ENCODE results near the gene TAGLN. TPM values are rescaled to one million over a fixed set of nuclear protein-coding genes. Genes with fewer than 3 reads are reported as not detected.

Gene TAGLN
- total RNA-seq, 1 experiment from 2014 or later = 11.0 TPM

DNA sequence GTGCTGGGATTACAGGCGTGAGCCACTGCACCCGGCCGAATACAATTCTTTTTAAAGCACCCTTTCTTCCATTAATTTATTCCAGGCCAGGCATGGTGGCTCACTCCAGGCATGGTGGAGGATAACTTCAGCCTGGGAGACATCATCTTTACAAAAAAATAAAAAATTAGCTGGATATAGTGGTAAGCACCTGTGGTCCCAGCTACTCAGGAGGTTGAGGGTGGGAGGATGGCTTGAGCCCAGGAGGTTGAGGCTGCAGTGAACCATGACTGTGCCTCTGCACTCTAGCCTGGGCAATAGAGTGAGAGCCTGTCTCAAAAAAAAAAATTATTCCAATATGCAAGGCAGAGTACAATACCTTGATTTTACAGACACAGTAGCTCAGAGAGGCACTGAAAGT is 11.4 kb downstream of the TAGLN start:
- BruUV-seq (replicated peaks) = no TSS peak

DNA sequence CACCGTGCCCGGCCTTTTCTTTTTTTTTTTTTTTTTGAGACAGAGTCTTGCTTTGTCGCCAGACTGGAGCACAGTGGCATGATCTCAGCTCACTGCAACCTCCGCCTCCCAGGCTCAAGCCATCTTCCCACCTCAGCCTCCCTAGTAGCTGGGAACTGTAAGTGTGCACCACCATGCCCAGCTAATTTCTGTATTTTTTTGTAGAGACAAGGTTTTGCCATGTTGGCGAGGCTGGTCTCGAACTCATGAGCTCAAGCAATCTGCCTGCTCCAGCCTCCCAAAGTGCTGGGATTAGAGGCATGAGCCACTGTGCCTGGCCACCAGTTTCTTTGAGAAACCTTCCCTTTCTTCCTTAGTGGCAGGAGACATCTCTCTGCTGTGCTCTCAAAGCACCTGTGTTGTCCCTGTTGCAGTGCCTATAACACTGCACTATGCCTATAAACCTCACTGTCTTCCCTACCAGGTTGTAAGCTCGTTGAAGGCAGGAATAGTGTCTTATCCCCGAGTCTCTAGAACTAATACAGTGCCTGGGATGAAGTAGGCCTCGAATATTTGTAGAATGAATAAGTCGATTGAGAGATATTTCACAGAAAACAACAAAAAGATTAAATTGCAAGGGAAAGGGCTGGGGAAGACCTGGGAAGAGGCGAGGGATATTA is 13.7 kb downstream of the TAGLN start:
- ChIA-PET POLR2A (ENCODE audit: unreplicated experiment) (interaction anchor here (0.7 kb wide), 1 partner anchor 68 kb away, joined by 8 read pairs; no protein-coding TSS in a partner anchor), CTCF (no interaction called here)
- Histone ChIP-seq H4K20me1 (ENCODE audit: insufficient read depth) (no peaks in the 10 kb centered on the region), H3F3A (ENCODE audit: insufficient read depth, low read depth) (peaks cover 7% of the 10 kb centered on the region), H3K9me2 (ENCODE audit: insufficient read depth) (no peaks in the 10 kb centered on the region), H3K9me3 (ENCODE audit: insufficient read depth, low read depth) (no peaks in the 10 kb centered on the region), H3K79me2 (ENCODE audit: low read depth) (no peaks in the 10 kb centered on the region), H3K27me3 (ENCODE audit: insufficient read depth, low read depth) (no peaks in the 10 kb centered on the region), H3K27ac (no peak overlapping the region), H3K4me1 (replicated peaks; ENCODE audit: insufficient read depth) (no peaks in the 10 kb centered on the region), H2AFZ (no peak overlapping the region), H3K36me3 (ENCODE audit: low read depth) (no peaks in the 10 kb centered on the region), H3K4me3 (no peak overlapping the region), H3K4me2 (no peak overlapping the region)
- intact Hi-C loops (cut with micrococcal nuclease; ENCODE audit: unreplicated experiment) = no loop called here
- no TSS peak for BruUV-seq (replicated peaks)
- TF ChIP-seq, protein P1, sequence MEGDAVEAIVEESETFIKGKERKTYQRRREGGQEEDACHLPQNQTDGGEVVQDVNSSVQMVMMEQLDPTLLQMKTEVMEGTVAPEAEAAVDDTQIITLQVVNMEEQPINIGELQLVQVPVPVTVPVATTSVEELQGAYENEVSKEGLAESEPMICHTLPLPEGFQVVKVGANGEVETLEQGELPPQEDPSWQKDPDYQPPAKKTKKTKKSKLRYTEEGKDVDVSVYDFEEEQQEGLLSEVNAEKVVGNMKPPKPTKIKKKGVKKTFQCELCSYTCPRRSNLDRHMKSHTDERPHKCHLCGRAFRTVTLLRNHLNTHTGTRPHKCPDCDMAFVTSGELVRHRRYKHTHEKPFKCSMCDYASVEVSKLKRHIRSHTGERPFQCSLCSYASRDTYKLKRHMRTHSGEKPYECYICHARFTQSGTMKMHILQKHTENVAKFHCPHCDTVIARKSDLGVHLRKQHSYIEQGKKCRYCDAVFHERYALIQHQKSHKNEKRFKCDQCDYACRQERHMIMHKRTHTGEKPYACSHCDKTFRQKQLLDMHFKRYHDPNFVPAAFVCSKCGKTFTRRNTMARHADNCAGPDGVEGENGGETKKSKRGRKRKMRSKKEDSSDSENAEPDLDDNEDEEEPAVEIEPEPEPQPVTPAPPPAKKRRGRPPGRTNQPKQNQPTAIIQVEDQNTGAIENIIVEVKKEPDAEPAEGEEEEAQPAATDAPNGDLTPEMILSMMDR (conservative IDR thresholded peaks at IDR 0.05) = no peak
- no peak for TF ChIP-seq EZH2 (IDR thresholded peaks at IDR 0.05; ENCODE audit: low read depth)
- DNase-seq = no peak

More for the DNA sequence above, 11.4 kb downstream of the TAGLN start:
- intact Hi-C loops (cut with micrococcal nuclease; ENCODE audit: unreplicated experiment) = no loop called here
- H3K79me2 ChIP-seq (ENCODE audit: low read depth) = no peaks in the 10 kb centered on the region
- H3F3A ChIP-seq (ENCODE audit: insufficient read depth, low read depth) = peaks cover 4% of the 10 kb centered on the region
- H3K27ac ChIP-seq = no peak overlapping the region
- H2AFZ ChIP-seq = no peak overlapping the region
- no peaks in the 10 kb centered on the region for H4K20me1 ChIP-seq (ENCODE audit: insufficient read depth)
- no peak for TF ChIP-seq EZH2 (IDR thresholded peaks at IDR 0.05; ENCODE audit: low read depth)
- TF ChIP-seq, protein P1 (conservative IDR thresholded peaks at IDR 0.05) = no peak
- POLR2A ChIA-PET (ENCODE audit: unreplicated experiment) = no interaction called here
- no peak overlapping the region for H3K4me2 ChIP-seq
- no peaks in the 10 kb centered on the region for H3K9me2 ChIP-seq (ENCODE audit: insufficient read depth)
- H3K9me3 ChIP-seq (ENCODE audit: insufficient read depth, low read depth) = no peaks in the 10 kb centered on the region
- DNase-seq = no peak
- H3K36me3 ChIP-seq (ENCODE audit: low read depth) = no peaks in the 10 kb centered on the region
- no peaks in the 10 kb centered on the region for H3K27me3 ChIP-seq (ENCODE audit: insufficient read depth, low read depth)
- no peak overlapping the region for H3K4me3 ChIP-seq
- no peaks in the 10 kb centered on the region for H3K4me1 ChIP-seq (replicated peaks; ENCODE audit: insufficient read depth)
- CTCF ChIA-PET = no interaction called here

GRCh38 chr11:117214404-117215110 is 15.4 kb downstream of the TAGLN start:
- H3K4me2 ChIP-seq = no peak overlapping the region
- BruUV-seq (replicated peaks) = no TSS peak
- ChIA-PET CTCF (no interaction called here), POLR2A (ENCODE audit: unreplicated experiment) (no interaction called here)
- H3K9me3 ChIP-seq (ENCODE audit: insufficient read depth, low read depth) = no peaks in the 10 kb centered on the region
- peaks cover 10% of the 10 kb centered on the region; the same call in 1 of the 2 replicates for H3K36me3 ChIP-seq (ENCODE audit: low read depth)
- H3K4me3 ChIP-seq = no peak overlapping the region
- no peak overlapping the region for H2AFZ ChIP-seq
- H3K9me2 ChIP-seq (ENCODE audit: insufficient read depth) = no peaks in the 10 kb centered on the region
- intact Hi-C loops (cut with micrococcal nuclease; ENCODE audit: unreplicated experiment) = no loop called here
- no peak for DNase-seq
- TF ChIP-seq EZH2 (IDR thresholded peaks at IDR 0.05; ENCODE audit: low read depth) = no peak
- TF ChIP-seq, protein P1 (conservative IDR thresholded peaks at IDR 0.05) = no peak
- no peak overlapping the region for H3K27ac ChIP-seq
- H3K27me3 ChIP-seq (ENCODE audit: insufficient read depth, low read depth) = no peaks in the 10 kb centered on the region
- no peaks in the 10 kb centered on the region for H4K20me1 ChIP-seq (ENCODE audit: insufficient read depth)
- no peaks in the 10 kb centered on the region for H3K79me2 ChIP-seq (ENCODE audit: low read depth)
- H3K4me1 ChIP-seq (replicated peaks; ENCODE audit: insufficient read depth) = no peaks in the 10 kb centered on the region
- H3F3A ChIP-seq (ENCODE audit: insufficient read depth, low read depth) = peaks cover 7% of the 10 kb centered on the region
